Measurements from ENCODE around the gene PZP.
"Not testable (repeated sequence)": the region's sequence is repeated elsewhere in the genome, so short reads cannot be mapped to it uniquely, and the experiment has no call there.

The PZP gene

GRCh38 chr12:9208229-9208628, at the start of gene PZP:
Gene PZP (minus strand): TSS chr12:9208395. CDS start chr12:9208341, 54 bp downstream.
- DNase-seq = no peak

GRCh38 chr12:9256758-9257405, 48.7 kb upstream of the PZP start:
- no peak for DNase-seq

- no peak for DNase-seq
Observed at GRCh38 chr12:9256341-9256740, 48.1 kb upstream of the PZP start.

- DNase-seq = no peak
Observed at GRCh38 chr12:9255837-9256236, 47.6 kb upstream of the PZP start.

- DNase-seq = no peak
Observed at GRCh38 chr12:9253464-9253863, 45.3 kb upstream of the PZP start.

- not testable (repeated sequence) for DNase-seq
Observed at GRCh38 chr12:9252791-9253190, 44.6 kb upstream of the PZP start.

GRCh38 chr12:9252256-9252655, 44.1 kb upstream of the PZP start:
- DNase-seq = no peak

GRCh38 chr12:9248435-9248834, 40.2 kb upstream of the PZP start:
- no peak for DNase-seq

GRCh38 chr12:9244894-9245293, 36.7 kb upstream of the PZP start:
- DNase-seq = no peak

- no peak for DNase-seq
Observed at GRCh38 chr12:9243999-9244649, 35.9 kb upstream of the PZP start.

GRCh38 chr12:9241301-9241700, 33.1 kb upstream of the PZP start:
- DNase-seq = no peak

- DNase-seq = no peak
Observed at GRCh38 chr12:9240776-9241175, 32.6 kb upstream of the PZP start.

- DNase-seq = peak; percentile 24
Observed at GRCh38 chr12:9240004-9240635, 31.9 kb upstream of the PZP start.

GRCh38 chr12:9237286-9237685, 29.1 kb upstream of the PZP start:
- DNase-seq = no peak

GRCh38 chr12:9235519-9235918, 27.3 kb upstream of the PZP start:
- DNase-seq = no peak

GRCh38 chr12:9227950-9228349, 19.8 kb upstream of the PZP start:
- DNase-seq = no peak

- DNase-seq = no peak
Observed at GRCh38 chr12:9223830-9224229, 15.6 kb upstream of the PZP start.

GRCh38 chr12:9221483-9221882, 13.3 kb upstream of the PZP start:
- DNase-seq = no peak

GRCh38 chr12:9221011-9221410, 12.8 kb upstream of the PZP start:
- not testable (repeated sequence) for DNase-seq

- no peak for DNase-seq
Observed at GRCh38 chr12:9214534-9214933, 6.3 kb upstream of the PZP start.

GRCh38 chr12:9211687-9212086, 3.5 kb upstream of the PZP start:
- DNase-seq = no peak

- DNase-seq = no peak
Observed at GRCh38 chr12:9204380-9204779, 3.8 kb downstream of the PZP start.

- no peak for DNase-seq
Observed at GRCh38 chr12:9198012-9198411, 10.2 kb downstream of the PZP start.

- DNase-seq = no peak
Observed at GRCh38 chr12:9184276-9184675, 23.9 kb downstream of the PZP start.
